NCI-H128 (cell line): Measurements from ENCODE around the gene NRG2.

Source experiments
- DNase-seq: peaks from one replicate; lab custom pipeline; 2025; ENCODE audit not compliant: unreplicated experiment; lab: John Stamatoyannopoulos, UW

NRG2 gene

DNA sequence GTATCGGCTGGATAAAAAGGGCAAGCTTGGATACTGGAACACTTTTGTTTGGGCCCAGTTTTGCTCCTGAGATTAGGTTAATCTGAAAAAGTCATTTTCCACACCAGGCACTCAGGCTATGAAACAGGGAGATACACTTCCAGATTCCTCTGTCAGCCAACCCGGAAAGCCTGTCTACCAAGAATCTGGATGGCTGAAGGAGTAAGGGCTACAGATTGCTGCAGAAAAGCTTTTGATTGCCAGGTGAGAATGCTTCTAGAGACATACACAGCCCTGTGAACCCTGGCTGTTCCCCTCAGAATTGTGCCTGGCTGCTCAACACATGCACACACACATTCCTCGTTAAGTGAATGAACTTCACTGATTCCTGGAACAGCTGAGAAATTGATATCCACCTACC lies 133.1 kb downstream of the NRG2 start:
- no peak for DNase-seq

DNA sequence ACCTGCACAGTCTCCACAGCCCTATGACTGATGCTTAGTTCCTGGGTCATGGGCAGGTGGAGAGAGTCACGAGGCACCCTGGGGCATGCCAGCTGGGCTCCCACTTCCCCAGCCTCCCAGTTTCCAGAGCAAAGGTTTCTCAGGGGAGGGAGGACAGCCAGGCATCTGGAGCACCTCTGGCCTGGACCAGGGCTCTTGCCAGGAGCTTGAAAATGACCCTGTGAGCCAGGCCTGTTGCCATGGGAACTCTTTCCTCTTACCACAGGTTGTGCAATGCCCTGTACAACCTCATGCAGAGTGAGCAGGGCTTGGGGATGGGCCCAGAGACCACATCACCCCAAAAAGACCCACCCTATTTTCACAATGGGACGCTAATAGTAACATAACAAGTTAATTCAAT lies 134.3 kb downstream of the NRG2 start:
- no peak for DNase-seq

DNA sequence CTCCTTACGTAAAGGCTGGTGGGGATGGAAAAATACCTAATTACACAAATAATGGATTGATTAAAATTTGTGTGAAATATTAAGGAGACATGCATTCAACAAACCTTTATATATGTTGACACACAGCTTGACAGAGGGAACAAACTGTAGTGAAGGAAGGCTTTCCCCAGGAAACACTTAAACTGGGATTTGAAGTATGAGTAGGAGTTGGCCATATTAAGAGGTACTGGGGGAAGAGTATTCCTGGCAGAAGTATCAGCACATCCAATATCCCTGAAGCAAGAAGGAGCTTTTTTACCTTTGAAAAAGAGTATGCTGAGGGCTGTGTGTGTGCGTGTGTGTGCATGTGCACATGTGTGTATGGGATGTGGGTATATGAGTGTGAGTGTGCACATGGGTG lies 136.4 kb downstream of the NRG2 start:
- DNase-seq: no peak

DNA sequence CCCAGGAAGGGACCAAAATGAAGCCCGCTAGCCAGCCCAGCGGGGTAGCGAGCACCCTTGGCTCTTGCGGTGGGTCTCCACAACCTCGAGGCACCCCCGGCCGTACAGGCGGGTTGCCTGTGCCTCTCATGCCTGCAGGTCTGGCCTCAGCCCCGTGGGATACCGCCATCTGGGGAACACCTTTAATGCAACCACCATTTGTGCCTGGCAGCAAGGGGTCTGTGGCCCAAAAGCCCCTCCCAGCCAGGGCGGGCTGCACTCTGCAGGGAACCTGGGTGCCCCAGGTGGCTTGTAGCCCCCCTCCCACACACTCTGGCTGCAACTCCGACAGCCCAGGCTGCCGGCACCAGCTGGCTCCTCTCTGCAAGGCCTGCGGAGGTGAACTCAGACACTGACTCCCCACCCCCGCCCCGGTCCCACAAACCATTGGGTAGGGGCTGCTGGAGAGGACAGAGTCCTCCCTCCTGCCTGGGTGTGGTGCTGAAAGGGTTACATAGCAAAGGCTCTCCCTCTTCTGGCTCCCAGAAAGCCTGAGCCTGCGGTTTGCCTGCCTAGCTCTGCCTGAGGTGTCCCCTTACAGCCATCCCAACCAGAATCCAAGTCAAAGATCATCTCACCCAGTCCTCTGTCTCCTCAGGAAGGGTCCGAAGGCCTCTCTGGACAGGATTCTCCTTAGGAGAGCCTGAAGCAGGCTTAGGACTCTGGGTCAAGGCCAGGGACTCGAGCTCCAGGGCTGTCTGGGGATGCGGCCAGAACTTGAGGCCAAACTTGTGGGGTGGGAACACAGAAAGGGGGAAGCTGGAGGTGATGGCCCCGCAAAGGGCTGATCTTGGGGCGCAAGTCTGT lies 138.1 kb downstream of the NRG2 start:
- DNase-seq: no peak

DNA sequence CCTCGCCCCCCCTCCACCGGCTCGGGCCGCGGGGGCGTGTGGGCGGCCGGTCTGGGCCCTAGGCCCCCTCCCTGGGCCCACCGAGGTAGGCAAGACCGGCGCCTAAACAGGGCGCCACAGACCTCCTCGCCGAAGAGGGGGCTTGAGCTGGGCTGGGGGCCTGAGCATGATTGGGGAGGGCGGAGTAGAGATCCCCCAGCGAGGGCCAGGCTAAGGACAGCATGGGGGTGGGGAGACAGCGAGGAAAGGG lies 138.6 kb downstream of the NRG2 start:
- no peak for DNase-seq

DNA sequence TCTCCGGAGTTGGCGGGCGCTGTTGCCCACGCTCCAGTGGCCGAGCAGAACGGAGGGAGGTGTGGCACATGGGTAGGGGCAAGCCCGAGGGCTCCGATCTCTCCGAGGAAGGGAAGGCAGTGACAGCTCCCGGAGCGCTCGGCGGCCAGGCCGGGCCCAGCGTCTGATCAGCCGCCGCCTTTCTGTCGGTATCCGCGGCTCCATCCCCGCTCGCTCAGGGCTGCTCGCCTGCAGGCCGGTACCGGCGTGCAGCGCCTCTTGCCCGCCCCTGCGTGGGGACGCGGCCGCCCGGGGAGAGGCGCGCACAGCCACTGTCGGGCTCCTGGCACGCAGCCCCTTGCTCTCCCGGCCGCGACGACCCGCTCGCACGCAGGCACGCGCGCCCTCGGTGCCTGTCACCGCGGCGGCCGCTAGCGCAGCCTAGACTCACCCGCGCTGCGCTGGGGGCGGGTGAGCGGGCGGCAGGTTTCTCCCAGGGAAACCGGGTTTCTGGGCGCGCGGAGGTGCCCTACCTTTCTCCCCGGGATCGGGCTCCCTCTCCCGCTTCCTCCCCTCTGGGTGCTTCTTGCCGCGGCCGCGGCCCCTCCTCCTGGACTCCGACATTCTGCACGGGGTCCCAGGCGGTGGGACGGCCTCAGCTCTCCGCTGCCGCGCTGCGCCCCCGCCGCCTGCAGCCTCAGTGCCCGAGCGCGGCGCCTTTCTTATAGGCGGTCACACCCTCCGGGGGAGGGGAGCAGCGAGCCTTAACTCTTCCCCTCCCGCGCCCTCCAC lies 139.1 kb downstream of the NRG2 start:
- DNase-seq: no peak

DNA sequence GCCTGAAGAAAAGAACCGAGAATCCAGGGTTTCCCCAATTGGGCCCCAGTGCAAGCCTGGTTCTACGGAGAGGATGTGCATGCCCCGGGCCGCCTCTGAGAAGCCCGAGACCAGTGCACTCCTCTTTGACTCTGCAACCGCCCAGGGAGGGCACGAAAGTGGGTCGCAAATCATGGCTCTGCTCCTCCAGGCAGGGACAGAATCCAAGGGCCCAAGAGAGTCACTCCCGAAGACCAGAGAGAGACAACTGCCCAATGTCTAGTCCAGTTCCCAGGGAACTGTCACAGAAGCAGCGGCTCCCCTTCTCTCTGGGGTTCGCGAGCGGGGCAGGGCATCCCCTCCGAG lies 139.7 kb downstream of the NRG2 start:
- no peak for DNase-seq

DNA sequence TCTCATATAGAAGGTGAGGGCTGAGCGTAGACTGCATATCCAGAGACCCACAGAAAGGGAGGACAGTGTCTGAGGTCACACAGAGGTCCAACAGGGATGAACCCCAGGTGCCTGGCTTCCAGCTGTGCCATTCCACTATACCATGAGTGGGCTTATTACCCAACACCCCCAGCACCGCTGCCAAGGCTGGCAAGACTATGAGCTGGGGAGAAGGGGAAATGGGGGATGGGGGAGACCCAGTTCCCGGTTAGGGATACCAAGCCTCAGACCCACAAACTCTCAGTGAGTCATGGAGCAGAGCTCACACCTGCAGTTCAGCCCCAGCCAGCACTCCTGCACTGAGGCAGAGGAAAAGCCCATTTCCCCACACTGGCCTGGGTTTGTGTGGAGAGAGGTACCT lies 141.1 kb downstream of the NRG2 start:
- no peak for DNase-seq

DNA sequence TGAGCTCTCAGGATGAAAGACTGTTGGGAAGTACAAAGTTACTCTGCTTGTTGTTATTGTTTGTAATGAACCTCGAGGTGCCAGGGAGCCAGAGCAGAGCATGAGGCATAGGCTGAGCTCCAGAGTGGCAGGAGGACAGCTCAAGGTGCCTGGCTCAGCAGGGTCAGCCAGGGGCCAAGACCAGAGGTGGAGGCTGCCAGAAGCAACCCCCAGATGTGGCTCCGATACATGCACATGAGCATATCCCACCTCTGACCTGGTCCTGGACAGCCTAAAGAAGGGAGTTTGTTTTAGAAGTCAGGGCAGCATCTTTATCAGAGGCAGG lies 141.9 kb downstream of the NRG2 start:
- DNase-seq: no peak

DNA sequence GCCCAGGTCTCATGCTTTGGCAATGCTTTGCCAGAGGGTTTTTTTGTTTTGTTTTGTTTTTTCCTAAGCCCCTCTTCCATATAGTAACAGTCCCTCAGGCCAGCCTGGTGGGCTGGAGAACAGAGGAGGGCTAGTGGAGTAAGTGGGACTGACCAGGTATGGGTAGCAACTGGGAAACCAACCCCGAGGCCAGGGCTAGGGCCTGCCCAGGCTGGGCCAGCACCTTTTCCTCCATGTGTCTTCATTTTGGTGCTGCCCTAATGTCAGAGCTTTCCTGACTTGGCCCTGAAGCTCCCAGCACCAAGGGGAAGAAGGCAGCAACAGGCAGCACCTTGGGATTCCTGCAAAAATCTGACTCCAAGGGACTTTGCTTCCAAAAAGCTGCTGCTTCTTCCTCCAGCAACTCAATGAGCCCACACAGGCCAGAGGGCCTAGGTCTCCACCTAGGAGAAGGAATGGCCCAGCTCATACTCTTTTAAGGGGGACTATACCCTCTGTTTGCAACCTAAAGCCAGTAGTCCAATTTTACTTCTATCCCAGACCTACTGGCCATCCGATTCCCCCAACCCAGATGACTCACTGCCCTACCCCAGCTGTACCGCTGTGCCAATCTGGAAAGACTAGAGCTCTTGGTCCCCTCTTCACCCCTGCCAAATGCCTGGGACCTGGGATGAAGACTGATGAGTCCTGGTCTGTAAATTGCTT lies 142.4 kb downstream of the NRG2 start:
- no peak for DNase-seq

DNA sequence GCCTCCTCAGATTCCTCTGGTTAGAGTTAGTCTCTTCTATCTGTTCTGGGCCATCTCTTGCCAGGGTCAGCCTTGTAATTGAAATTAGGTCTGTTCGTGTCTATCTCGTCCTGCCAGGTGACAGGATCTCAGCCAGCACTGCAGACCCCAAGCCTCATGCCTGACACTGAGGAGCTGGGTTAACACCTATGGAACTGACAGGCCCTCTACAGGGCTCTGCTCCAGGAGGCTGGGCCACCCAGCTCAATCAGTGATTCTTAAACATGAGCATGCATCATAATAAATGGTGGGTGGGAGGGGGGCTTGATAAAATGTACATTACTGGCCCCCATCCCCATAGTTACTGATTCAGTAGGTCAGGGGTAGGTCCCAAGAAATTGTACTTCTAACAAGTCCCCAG lies 144.1 kb downstream of the NRG2 start:
- no peak for DNase-seq

DNA sequence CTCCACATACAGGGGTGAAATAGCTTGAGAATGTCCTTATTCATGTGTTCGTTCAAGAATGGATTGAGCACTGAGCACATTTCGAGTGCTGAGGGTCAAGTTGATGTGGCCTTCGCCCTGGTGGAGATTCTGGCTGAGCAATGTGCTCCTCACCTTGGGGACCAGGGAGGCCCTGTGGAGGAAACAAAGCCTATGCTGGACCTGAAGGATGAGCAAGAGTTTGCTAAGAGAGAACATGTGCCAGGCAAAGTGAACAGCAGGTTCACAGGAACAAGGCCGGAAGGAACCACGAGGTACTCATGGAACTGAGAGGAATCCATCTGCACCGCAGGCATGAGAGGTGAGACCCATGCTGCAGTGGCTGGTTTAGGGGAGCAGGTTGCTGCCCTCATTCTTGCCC lies 145.1 kb downstream of the NRG2 start:
- no peak for DNase-seq

DNA sequence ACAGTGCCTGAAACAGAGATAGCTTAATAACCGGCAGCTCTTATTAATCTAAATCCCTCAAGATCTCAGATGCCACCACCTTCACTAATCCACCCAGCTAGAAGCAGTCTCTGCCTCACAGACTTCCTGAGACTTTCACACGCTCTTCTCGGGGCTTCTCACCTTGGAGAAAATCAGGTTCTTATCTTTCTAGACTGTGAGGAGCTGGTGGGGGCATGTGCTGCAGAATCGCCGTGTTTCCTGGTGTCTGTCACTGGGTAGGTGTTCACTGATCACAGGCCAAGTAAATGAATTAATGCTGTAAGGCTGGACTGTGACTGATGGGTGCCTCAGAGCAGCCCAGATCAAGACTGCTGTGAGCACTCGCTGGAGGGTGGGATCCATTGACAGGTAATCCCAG lies 145.8 kb downstream of the NRG2 start:
- DNase-seq: no peak

DNA sequence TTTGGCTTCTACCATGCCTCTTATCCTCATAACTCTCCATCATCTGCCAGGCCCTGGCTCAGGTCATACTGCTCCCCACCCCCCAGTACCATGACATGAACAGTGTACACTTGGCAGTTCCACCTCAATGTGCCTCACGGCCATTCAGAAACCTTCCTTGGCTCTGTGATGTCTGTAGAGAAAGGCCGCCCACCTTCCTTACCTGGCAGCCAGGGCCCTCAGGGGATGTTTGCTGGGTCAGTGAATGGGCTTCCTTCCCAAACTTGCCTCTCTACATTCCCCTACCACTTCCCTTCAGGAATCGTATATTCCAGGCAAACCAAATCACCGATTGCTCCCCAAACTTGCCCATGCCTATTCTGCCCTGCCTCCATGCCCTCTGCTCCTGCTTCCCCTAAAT lies 146.4 kb downstream of the NRG2 start:
- DNase-seq: no peak

DNA sequence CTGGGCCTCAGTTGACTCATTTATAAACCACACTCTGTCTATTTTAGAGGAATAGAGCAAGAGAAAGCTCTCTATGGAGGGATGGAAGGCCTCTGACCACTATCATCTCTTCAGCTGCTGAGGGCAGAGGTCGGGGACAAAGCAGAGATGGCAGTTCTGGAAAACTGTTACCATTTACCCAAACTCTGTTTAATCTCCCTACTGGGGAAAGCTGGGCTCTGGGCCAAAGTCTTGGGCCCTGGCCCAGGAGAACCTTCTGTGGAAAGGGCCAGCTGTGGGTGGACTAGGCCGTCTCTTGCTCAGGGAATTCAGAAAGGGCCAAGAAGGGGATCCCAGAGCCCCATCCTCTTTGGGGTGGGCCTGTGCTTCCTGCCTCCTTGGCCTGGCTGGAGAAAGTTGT lies 147.5 kb downstream of the NRG2 start:
- DNase-seq: no peak

DNA sequence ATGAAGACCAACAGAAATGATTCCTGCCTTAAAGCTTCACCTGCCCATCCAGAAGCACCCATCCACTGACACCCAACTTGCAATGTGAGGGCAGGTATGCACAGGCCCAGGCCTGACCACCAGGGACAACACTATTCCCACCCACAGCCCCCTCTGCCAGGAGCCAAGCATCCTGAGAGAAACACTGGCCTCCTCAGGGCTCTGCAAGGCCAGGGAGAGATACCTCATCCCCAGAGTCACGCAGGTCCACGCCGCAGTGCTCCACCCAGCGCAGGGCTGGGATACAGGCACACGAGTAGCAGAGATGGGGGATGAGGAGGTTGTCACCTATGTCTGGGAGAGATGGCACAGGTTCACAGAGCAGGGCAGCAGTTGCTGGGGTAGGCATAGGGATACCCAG lies 148.1 kb downstream of the NRG2 start:
- DNase-seq: no peak

DNA sequence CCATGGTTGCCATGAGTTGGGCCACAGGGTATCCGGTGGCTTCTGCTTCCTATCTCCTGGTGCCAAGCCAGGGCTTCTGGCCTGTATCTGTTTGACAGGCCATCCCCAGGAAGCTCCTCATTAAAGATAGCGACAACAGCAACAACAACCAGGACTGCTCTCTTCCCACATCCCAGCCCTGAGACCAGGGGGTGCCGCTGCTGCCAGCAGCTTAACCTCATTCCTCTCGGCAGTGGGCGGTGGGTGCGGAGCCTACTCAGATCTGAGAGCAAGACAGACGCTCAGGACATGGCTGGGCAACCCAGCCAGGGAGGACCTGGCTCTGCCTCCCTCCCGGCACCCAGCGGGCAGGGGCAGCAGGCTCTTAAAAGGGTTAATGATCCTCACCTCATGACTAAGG lies 149.2 kb downstream of the NRG2 start:
- DNase-seq: no peak

DNA sequence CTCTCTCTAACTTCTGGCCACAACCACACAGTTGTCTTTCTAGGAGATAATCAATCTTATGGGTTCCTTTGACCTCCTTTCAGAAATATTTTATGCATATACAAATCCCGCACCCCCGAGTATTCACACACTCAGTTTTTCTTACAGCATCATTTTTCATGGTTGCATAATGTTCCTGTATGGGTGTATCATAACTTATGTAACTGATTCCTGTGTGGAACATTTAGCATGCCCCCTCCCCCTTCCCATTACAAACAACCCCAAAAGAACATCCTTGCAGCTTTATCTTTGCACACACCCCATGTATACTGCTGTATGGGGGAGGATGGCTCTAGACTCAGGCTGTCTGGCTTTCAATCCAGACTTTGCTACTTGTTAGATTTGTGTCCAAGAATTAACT lies 153.7 kb downstream of the NRG2 start:
- no peak for DNase-seq

DNA sequence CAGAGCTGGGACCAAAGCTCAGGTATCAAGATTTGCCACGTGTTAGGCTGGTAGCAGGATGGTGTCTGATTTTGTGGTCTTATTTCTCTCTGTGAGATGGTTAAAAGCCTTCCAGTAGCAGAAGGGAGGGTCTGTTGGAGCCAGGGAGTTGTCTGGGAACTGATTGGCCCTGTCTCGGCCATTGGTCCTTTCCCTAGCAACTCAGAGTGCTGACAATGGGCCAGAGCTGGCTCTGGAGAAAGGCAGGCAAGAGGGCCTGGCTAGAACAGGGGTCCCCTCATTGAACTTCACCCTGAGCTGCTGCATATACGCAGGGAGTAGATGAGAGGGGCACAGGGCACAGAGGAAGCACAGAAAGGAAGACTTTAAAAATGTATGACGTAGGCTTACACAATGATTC lies 154.7 kb downstream of the NRG2 start:
- no peak for DNase-seq

DNA sequence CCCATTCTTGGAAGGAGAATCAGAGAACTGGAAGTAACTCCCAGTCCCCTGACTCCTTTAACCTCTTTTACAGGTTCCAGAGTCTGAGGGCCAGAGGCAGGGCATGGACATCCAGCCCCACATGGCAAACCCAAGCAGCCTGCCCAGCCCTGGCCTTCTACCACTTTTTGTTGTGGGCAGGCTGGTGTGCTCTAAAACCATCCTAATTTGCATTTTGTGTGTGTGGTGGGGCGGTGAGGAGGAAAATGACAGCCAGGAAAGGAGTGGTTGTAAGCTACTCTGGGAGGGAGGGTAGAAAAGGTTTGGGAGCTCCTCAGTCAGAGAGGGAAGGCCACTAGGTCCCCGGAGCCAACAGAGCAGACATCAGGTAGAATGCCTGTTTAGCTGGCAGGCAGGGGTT lies 156.9 kb downstream of the NRG2 start:
- no peak for DNase-seq

DNA sequence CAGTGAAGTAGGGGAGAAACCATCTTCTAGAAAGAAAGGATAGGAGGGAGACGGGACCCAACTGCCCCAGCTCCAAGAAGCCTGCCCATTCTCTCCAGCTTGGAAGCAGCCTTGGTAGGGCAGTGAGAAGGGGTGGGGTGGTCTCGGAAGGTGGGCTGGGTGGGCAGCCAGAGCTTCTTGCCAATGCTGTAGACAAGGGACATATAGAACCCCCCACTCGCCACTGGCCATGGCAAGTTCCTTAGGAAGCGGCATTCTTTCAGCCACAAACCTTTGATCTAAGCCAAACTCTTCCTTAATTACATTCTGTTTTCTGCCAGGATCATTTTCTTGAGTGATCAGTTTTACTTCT lies 157.3 kb downstream of the NRG2 start:
- no peak for DNase-seq

DNA sequence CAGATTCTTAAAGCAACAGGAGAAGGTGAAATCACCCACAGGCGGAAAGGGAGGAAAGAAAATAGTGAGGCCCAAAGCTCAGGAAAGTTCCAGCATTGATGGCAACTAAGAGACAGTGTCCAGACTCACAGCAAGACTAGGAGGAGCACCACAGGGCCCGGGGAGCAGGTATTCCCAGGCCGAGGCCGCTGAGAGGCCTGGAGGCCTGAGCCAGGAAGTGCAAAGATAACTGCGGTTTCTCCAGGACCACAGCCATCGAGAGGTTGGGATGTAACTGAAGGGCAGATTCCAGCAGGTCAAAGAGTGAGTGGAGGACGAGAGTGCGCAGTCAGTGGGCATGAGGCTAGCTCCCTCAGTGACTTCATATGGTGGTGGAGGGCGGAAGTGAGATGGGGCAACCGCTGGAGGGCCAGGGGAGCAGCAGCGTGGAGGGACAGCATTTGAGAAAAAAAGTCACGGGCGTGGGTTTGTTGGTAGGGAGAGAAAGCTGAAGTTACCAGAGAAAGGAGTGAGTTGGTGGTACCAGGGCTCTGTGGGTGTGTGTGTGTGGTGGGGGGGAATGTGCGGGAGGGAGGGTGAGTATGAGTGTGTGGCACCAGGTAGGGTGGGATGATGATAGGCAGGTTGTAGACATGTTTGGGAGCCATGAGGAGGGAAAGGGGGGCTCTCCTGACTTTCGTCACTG lies 157.8 kb downstream of the NRG2 start:
- no peak for DNase-seq
